ENCODE measurements around the gene DIAPH2. TPM values are rescaled to one million over a fixed set of nuclear protein-coding genes. Genes with fewer than 3 reads are reported as not detected.

Gene DIAPH2
- total and polyA plus RNA-seq, 2 donors from 2014 or later, result 2.1 to 15.0 TPM

DNA sequence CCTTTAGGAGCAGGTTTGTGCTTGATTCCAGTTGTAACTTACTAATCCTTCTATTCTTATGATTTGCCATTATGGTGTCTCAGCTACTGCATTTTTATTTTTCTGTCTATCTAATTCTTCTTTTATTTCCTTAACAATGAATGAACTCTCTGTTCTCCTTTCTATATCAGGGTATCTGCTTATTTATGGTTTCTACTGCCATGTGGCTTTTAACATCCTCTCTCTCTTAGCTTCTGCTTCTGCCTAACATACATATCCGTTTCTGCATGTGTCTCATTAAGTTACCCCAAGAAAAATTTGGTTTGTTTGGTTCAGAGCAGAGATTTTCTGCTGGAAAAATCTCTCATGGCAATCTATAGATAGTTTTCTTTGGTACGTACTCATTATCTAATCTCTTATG, 813.5 kb downstream of the DIAPH2 start:
- DNase-seq, result no peak
- H3K27me3 ChIP-seq (ENCODE audit: control insufficient read depth, insufficient read depth, low read length), result peaks cover 2% of the 10 kb centered on the region
- no peak overlapping the region for H3K27ac ChIP-seq (ENCODE audit: low read depth in 2 of 2, low read length in 2 of 2)
- no peak overlapping the region for H3K4me3 ChIP-seq (ENCODE audit: low read length in 3 of 3)
- H3K36me3 ChIP-seq (ENCODE audit: control insufficient read depth in 2 of 3, insufficient read depth in 3 of 3, low read length in 3 of 3), result no peaks in the 10 kb centered on the region
- H3K9ac ChIP-seq (ENCODE audit: low read length in 3 of 3), result no peak overlapping the region
- FAIRE-seq, result no peak
- intact Hi-C loops (cut with DNase I), result no loop called here
- no peaks in the 10 kb centered on the region for H3K9me3 ChIP-seq (ENCODE audit: control insufficient read depth in 2 of 3, insufficient read depth in 1 of 3, low read length in 3 of 3)
- no peaks in the 10 kb centered on the region for H3K4me1 ChIP-seq (ENCODE audit: control insufficient read depth in 2 of 3, insufficient read depth in 2 of 3, low read depth in 1 of 3, low read length in 3 of 3)
- TF ChIP-seq, protein P1, sequence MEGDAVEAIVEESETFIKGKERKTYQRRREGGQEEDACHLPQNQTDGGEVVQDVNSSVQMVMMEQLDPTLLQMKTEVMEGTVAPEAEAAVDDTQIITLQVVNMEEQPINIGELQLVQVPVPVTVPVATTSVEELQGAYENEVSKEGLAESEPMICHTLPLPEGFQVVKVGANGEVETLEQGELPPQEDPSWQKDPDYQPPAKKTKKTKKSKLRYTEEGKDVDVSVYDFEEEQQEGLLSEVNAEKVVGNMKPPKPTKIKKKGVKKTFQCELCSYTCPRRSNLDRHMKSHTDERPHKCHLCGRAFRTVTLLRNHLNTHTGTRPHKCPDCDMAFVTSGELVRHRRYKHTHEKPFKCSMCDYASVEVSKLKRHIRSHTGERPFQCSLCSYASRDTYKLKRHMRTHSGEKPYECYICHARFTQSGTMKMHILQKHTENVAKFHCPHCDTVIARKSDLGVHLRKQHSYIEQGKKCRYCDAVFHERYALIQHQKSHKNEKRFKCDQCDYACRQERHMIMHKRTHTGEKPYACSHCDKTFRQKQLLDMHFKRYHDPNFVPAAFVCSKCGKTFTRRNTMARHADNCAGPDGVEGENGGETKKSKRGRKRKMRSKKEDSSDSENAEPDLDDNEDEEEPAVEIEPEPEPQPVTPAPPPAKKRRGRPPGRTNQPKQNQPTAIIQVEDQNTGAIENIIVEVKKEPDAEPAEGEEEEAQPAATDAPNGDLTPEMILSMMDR (IDR thresholded peaks at IDR 0.05; ENCODE audit: borderline replicate concordance, extremely low read depth, insufficient read depth), result no peak

GRCh38 chrX:97504431-97504830, 819.8 kb downstream of the DIAPH2 start:
- Histone ChIP-seq H3K4me3 (ENCODE audit: low read length in 3 of 3) (no peak overlapping the region), H3K9me3 (ENCODE audit: control insufficient read depth in 2 of 3, insufficient read depth in 1 of 3, low read length in 3 of 3) (no peaks in the 10 kb centered on the region), H3K27ac (ENCODE audit: low read depth in 2 of 2, low read length in 2 of 2) (no peak overlapping the region), H3K9ac (ENCODE audit: low read length in 3 of 3) (no peak overlapping the region), H3K4me1 (ENCODE audit: control insufficient read depth in 2 of 3, insufficient read depth in 2 of 3, low read depth in 1 of 3, low read length in 3 of 3) (no peaks in the 10 kb centered on the region), H3K36me3 (ENCODE audit: control insufficient read depth in 2 of 3, insufficient read depth in 3 of 3, low read length in 3 of 3) (no peaks in the 10 kb centered on the region), H3K27me3 (ENCODE audit: control insufficient read depth, insufficient read depth, low read length) (no peaks in the 10 kb centered on the region)
- intact Hi-C loops (cut with DNase I), result no loop called here
- no peak for FAIRE-seq
- DNase-seq, result no peak
- TF ChIP-seq, protein P1 (IDR thresholded peaks at IDR 0.05; ENCODE audit: borderline replicate concordance, extremely low read depth, insufficient read depth), result no peak

DNA sequence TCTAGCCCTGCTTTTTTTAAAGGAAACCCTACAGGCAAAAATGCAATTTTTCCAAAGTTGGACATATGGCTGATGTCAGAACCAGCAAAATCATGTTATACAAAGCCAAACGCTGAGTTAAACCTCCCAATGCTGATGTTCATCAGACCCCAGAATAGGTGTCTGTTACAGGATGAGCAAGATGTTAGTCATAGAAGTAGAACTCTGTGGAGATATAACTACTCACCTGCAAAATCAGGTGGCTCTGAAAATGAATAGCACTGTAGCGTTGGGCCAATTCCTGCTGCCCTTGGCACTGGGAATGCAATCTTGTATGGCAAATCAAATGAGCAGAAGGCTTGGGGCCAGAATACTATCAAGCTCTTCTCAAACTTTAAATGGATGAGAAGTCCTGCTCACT, 833.1 kb downstream of the DIAPH2 start:
- H3K4me1 ChIP-seq (ENCODE audit: control insufficient read depth in 2 of 3, insufficient read depth in 2 of 3, low read depth in 1 of 3, low read length in 3 of 3), result no peaks in the 10 kb centered on the region
- no peaks in the 10 kb centered on the region for H3K36me3 ChIP-seq (ENCODE audit: control insufficient read depth in 2 of 3, insufficient read depth in 3 of 3, low read length in 3 of 3)
- no peak overlapping the region for H3K4me3 ChIP-seq (ENCODE audit: low read length in 3 of 3)
- H3K9ac ChIP-seq (ENCODE audit: low read length in 3 of 3), result no peak overlapping the region
- FAIRE-seq (no peak), DNase-seq (no peak)
- intact Hi-C loops (cut with DNase I), result no loop called here
- no peaks in the 10 kb centered on the region for H3K27me3 ChIP-seq (ENCODE audit: control insufficient read depth, insufficient read depth, low read length)
- no peaks in the 10 kb centered on the region for H3K9me3 ChIP-seq (ENCODE audit: control insufficient read depth in 2 of 3, insufficient read depth in 1 of 3, low read length in 3 of 3)
- TF ChIP-seq, protein P1 (IDR thresholded peaks at IDR 0.05; ENCODE audit: borderline replicate concordance, extremely low read depth, insufficient read depth), result no peak
- H3K27ac ChIP-seq (ENCODE audit: low read depth in 2 of 2, low read length in 2 of 2), result no peak overlapping the region

GRCh38 chrX:97522307-97522706, 837.7 kb downstream of the DIAPH2 start:
- H3K9me3 ChIP-seq (ENCODE audit: control insufficient read depth in 2 of 3, insufficient read depth in 1 of 3, low read length in 3 of 3), result no peaks in the 10 kb centered on the region
- no peak overlapping the region for H3K27ac ChIP-seq (ENCODE audit: low read depth in 2 of 2, low read length in 2 of 2)
- intact Hi-C loops (cut with DNase I), result no loop called here
- no peak overlapping the region for H3K9ac ChIP-seq (ENCODE audit: low read length in 3 of 3)
- TF ChIP-seq, protein P1 (IDR thresholded peaks at IDR 0.05; ENCODE audit: borderline replicate concordance, extremely low read depth, insufficient read depth), result no peak
- DNase-seq, result no peak
- no peaks in the 10 kb centered on the region for H3K27me3 ChIP-seq (ENCODE audit: control insufficient read depth, insufficient read depth, low read length)
- H3K36me3 ChIP-seq (ENCODE audit: control insufficient read depth in 2 of 3, insufficient read depth in 3 of 3, low read length in 3 of 3), result no peaks in the 10 kb centered on the region
- no peaks in the 10 kb centered on the region for H3K4me1 ChIP-seq (ENCODE audit: control insufficient read depth in 2 of 3, insufficient read depth in 2 of 3, low read depth in 1 of 3, low read length in 3 of 3)
- FAIRE-seq, result no peak
- H3K4me3 ChIP-seq (ENCODE audit: low read length in 3 of 3), result no peak overlapping the region
